GM12878 (cell line): ENCODE data around the gene AP3B1. TPM values are rescaled to one million over a fixed set of nuclear protein-coding genes. Genes with fewer than 3 reads are reported as not detected.

Experiments
- ATAC-seq: fragments of 200-7000 bp; cut with Tn5 transposase; 3 replicates; pipeline ENCODE4 v1.9.1; 2020; ENCODE audit warnings: mild to moderate bottlenecking, moderate library complexity
- BruUV-seq: library from RNA; stranded (reverse); fragments of 400-500 nt; replicated peaks from 2 replicates; lab custom pipeline; 2021; lab: Mats Ljungman, UMichigan
- CTCF ChIA-PET: fragments of 300-600 bp; sonication (Branson Sonifier 250); formaldehyde crosslinking; extraction: SDS; loops from one replicate; lab custom pipeline; 2021; ENCODE audit warnings: inconsistent platforms; lab: Yijun Ruan, JAX
- POLR2A ChIA-PET: fragments of 350-600 bp; formaldehyde crosslinking; extraction: SDS; loops from one replicate; lab custom pipeline; 2021; ENCODE audit warnings: inconsistent platforms; lab: Charles Lee
- RAD21 ChIA-PET: fragments of 300-600 bp; sonication (Branson Sonifier 250); formaldehyde crosslinking; loops from one replicate; lab custom pipeline; 2023; ENCODE audit warnings: antibody characterized with exemption; ENCODE audit not compliant: unreplicated experiment; lab: Charles Lee
- SMC1A ChIA-PET: fragments of 300-600 bp; sonication (Branson Sonifier 250); formaldehyde crosslinking; loops from one replicate; lab custom pipeline; 2023; ENCODE audit not compliant: unreplicated experiment, uncharacterized antibody; lab: Charles Lee
- DNase-seq: peaks from one replicate; pipeline ENCODE4 v3.0.0-alpha.2; 2011; ENCODE audit warnings: low read depth, low spot score
- FAIRE-seq: peaks from 3 replicates; lab custom pipeline; 2011; peaks lifted over from hg19 to GRCh38; lab: Jason Lieb, UNC
- H2AFZ ChIP-seq: 2 replicates; pipeline ENCODE4 v1.6.0; 2011; ENCODE audit warnings: low read depth, low read length, control low read depth; ENCODE audit not compliant: control insufficient read depth
- H3K27ac ChIP-seq: 2 replicates; pipeline ENCODE4 v1.5.1; 2011; ENCODE audit warnings: control low read depth; ENCODE audit not compliant: control insufficient read depth, insufficient read depth
- H3K27me3 ChIP-seq, 2 experiments: replicated peaks in 1 of 2; 2 replicates each; pipeline versions ENCODE4 v1.6.0 to v1.6.1; 2011; ENCODE audit warnings: low read length in 1 of 2; ENCODE audit not compliant: control insufficient read depth in 2 of 2, insufficient read depth in 2 of 2
- H3K36me3 ChIP-seq, 2 experiments: 2 replicates each; pipeline ENCODE4 v1.5.1; 2011; ENCODE audit warnings: low read length in 1 of 2; ENCODE audit not compliant: control insufficient read depth in 2 of 2, insufficient read depth in 2 of 2
- H3K4me1 ChIP-seq: 2 replicates; pipeline ENCODE4 v1.6.1; 2011; ENCODE audit warnings: mild to moderate bottlenecking, low read length, moderate library complexity, mixed read lengths; ENCODE audit not compliant: control insufficient read depth, insufficient read depth
- H3K4me2 ChIP-seq: 2 replicates; pipeline ENCODE4 v1.6.0; 2011; ENCODE audit warnings: control low read depth; ENCODE audit not compliant: control insufficient read depth, insufficient read depth
- H3K4me3 ChIP-seq: fragments of 200-600 bp; sonication (generic); 2 replicates; pipeline ENCODE4 v1.5.1; 2016
- H3K79me2 ChIP-seq: 2 replicates; pipeline ENCODE4 v1.6.0; 2011; ENCODE audit warnings: low read length; ENCODE audit not compliant: control insufficient read depth, insufficient read depth
- H3K9ac ChIP-seq: 2 replicates; pipeline ENCODE4 v1.8.0; 2011; ENCODE audit warnings: low read length, control low read depth, mixed read lengths; ENCODE audit not compliant: control insufficient read depth, insufficient read depth
- H3K9me3 ChIP-seq: replicated peaks from 3 replicates; pipeline ENCODE4 v1.5.1; 2011; ENCODE audit warnings: mild to moderate bottlenecking, low read length; ENCODE audit not compliant: control insufficient read depth, insufficient read depth
- H4K20me1 ChIP-seq: 2 replicates; pipeline ENCODE4 v1.6.0; 2011; ENCODE audit not compliant: control insufficient read depth, insufficient read depth
- BRCA1 ChIP-seq: IDR thresholded peaks from 2 replicates; pipeline ENCODE4 v1.6.1; 2011; ENCODE audit warnings: low read depth, low read length, improper control_type of control experiment
- CTCF ChIP-seq, 3 experiments: IDR thresholded peaks in 2 of 3; conservative IDR thresholded peaks in 1 of 3; 2 replicates each; pipeline ENCODE4 v1.5.1; 2011; ENCODE audit warnings: low read depth in 3 of 3, low read length in 3 of 3, mild to moderate bottlenecking in 3 of 3, control low read depth in 2 of 3, moderate library complexity in 2 of 3, inconsistent platforms in 1 of 3, mixed read lengths in 1 of 3; ENCODE audit not compliant: control insufficient read depth in 2 of 3, insufficient read depth in 1 of 3; ENCODE audit errors: extremely low read depth in 1 of 3
- EZH2 ChIP-seq: IDR thresholded peaks from 2 replicates; pipeline ENCODE4 v1.6.1; 2012; ENCODE audit warnings: low read depth, mild to moderate bottlenecking, control low read depth, inconsistent platforms, low read length, borderline replicate concordance; ENCODE audit not compliant: control insufficient read depth
- FOXK2 ChIP-seq: fragments of 450-650 bp; IDR thresholded peaks from 2 replicates; pipeline ENCODE4 v1.6.1; 2017; ENCODE audit warnings: mild to moderate bottlenecking, moderate library complexity
- GABPA ChIP-seq: IDR thresholded peaks from 2 replicates; pipeline ENCODE4 v1.6.1; 2014; ENCODE audit warnings: antibody characterized with exemption, low read depth, mild to moderate bottlenecking, inconsistent platforms
- KAT2A ChIP-seq: conservative IDR thresholded peaks from 2 replicates; pipeline ENCODE4 v1.6.1; 2011; ENCODE audit warnings: low read depth, low read length; ENCODE audit not compliant: control insufficient read depth
- MLLT1 ChIP-seq: fragments of 450-650 bp; IDR thresholded peaks from 2 replicates; pipeline ENCODE4 v1.6.1; 2016; ENCODE audit warnings: mild to moderate bottlenecking
- MTA3 ChIP-seq: IDR thresholded peaks from 2 replicates; pipeline ENCODE4 v1.6.1; 2012; ENCODE audit warnings: low read length, inconsistent platforms, borderline replicate concordance
- MYB ChIP-seq: fragments of 150-350 bp; IDR thresholded peaks from 2 replicates; pipeline ENCODE4 v1.6.1; 2014; ENCODE audit warnings: mild to moderate bottlenecking, low read depth, low read length, borderline replicate concordance
- NR2C1 ChIP-seq: fragments of 450-650 bp; IDR thresholded peaks from 2 replicates; pipeline ENCODE4 v1.6.1; 2017; ENCODE audit warnings: antibody characterized with exemption, mild to moderate bottlenecking, moderate library complexity
- NR2F1 ChIP-seq: fragments of 450-650 bp; conservative IDR thresholded peaks from 2 replicates; pipeline ENCODE4 v1.6.1; 2017; ENCODE audit warnings: mild to moderate bottlenecking
- RELA ChIP-seq: fragments of 450-650 bp; IDR thresholded peaks from 2 replicates; pipeline ENCODE4 v1.8.0; 2014; ENCODE audit warnings: borderline replicate concordance; ENCODE audit not compliant: partially characterized antibody
- SIX5 ChIP-seq: IDR thresholded peaks from 2 replicates; pipeline ENCODE4 v1.6.1; 2011; ENCODE audit warnings: mild to moderate bottlenecking, low read depth, low read length, moderate library complexity; ENCODE audit not compliant: severe bottlenecking
- TBL1XR1 ChIP-seq: IDR thresholded peaks from 2 replicates; pipeline ENCODE4 v1.6.1; 2012; ENCODE audit warnings: low read depth, low read length, improper control_type of control experiment
- USF2 ChIP-seq: IDR thresholded peaks from 2 replicates; pipeline ENCODE4 v1.6.1; 2011; ENCODE audit warnings: low read depth, low read length, improper control_type of control experiment, borderline replicate concordance
- ZNF207 ChIP-seq: fragments of 450-650 bp; IDR thresholded peaks from 2 replicates; pipeline ENCODE4 v1.6.1; 2014; ENCODE audit warnings: antibody characterized with exemption, mild to moderate bottlenecking, borderline replicate concordance
- ZNF687 ChIP-seq: fragments of 450-650 bp; IDR thresholded peaks from 2 replicates; pipeline ENCODE4 v1.6.1; 2017; ENCODE audit warnings: mild to moderate bottlenecking, moderate library complexity
- WGBS: methylation state at CpG from one replicate; pipeline ENCODE4 v1.1.6; 2016; ENCODE audit warnings: low lambda C conversion rate; ENCODE audit not compliant: insufficient replicate concordance, insufficient coverage; ENCODE audit errors: missing lambda C conversion rate; 5-methylcytosine and 5-hydroxymethylcytosine counted together
- in situ Hi-C: fragments of 300-500 bp; cut with MboI; formaldehyde crosslinking; loops from 9 replicates; pipeline ENCODE4 v1.14.3; 2018; ENCODE audit warnings: mixed read lengths
- intact Hi-C: fragments of 100-400 bp; cut with micrococcal nuclease; formaldehyde crosslinking; loops from one replicate; pipeline ENCODE4 v1.14.2; 2022; ENCODE audit not compliant: unreplicated experiment
- polyA plus RNA-seq, 11 experiments: library from polyadenylated mRNA; depleted of rRNA in 4 of 11; unstranded in 6 of 11; stranded (reverse) in 5 of 11; fragments of >200 nt; fragmentation: Nextera tagmentation in 4 of 11; fragmentation: Illumina TruSeq in 1 of 11; extraction: Ambion mirVana in 4 of 11; extraction: Trizol in 1 of 11; gene quantifications; 1 replicate in 1 of 11; 2 replicates in 10 of 11; pipeline versions ENCODE4 v1.2.1 to v1.2.3, GENCODE V29; 2011 to 2016; ENCODE audit warnings: inconsistent platforms in 2 of 11, missing spikeins in 2 of 11, low read depth in 1 of 11
- total RNA-seq, 4 experiments: library from RNA; depleted of rRNA in 3 of 4; stranded (reverse); fragments of >200 nt in 3 of 4; fragmentation: Illumina TruSeq in 1 of 4; extraction: Trizol in 1 of 4; gene quantifications; 2 replicates each; pipeline versions ENCODE4 v1.2.1 to v1.2.3, GENCODE V29; 2013 to 2021

The AP3B1 gene
- total and polyA plus RNA-seq, 10 of the 15 experiments (the other 5 are each of a cell fraction or from before 2014, with no cell fraction given): 30.9 to 70.8 (median 46.0) TPM

GRCh38 chr5:78245136-78245535 is 49.4 kb downstream of the AP3B1 start:
- FAIRE-seq: no peak
- no peak for ATAC-seq
- no TSS peak for BruUV-seq
- H3K4me2 ChIP-seq: no peak overlapping the region
- CTCF ChIA-PET: interaction anchor here (1.4 to 1.5 kb wide), 2 partner anchors 10 to 12 kb away, joined by 3 to 5 read pairs; no protein-coding TSS in a partner anchor
- no peak overlapping the region for H2AFZ ChIP-seq
- no peaks in the 10 kb centered on the region for H3K4me1 ChIP-seq
- in situ Hi-C loops: no loop called here
- H3K27me3 ChIP-seq: no peaks in the 10 kb centered on the region
- POLR2A ChIA-PET: no interaction called here
- 97% methylated on average over 8 of the region's 8 CpGs for WGBS
- no peak for DNase-seq
- no peak overlapping the region for H3K4me3 ChIP-seq
- H3K9ac ChIP-seq: no peak overlapping the region
- H4K20me1 ChIP-seq: no peaks in the 10 kb centered on the region
- H3K9me3 ChIP-seq: no peaks in the 10 kb centered on the region
- H3K79me2 ChIP-seq: no peaks in the 10 kb centered on the region
- no peak overlapping the region for H3K27ac ChIP-seq
- intact Hi-C loops: no loop called here
- no peaks in the 10 kb centered on the region; a peak in 1 of 4 replicates for H3K36me3 ChIP-seq
- SMC1A ChIA-PET: interaction anchor here (1.2 kb wide), 1 partner anchor 9 kb away, joined by 4 read pairs; no protein-coding TSS in a partner anchor
- RAD21 ChIA-PET: interaction anchor here (0.9 kb wide), 1 partner anchor 24 kb away, joined by 4 read pairs; no protein-coding TSS in a partner anchor
- TF ChIP-seq ZNF687 (no peak), NR2F1 (no peak), RELA (no peak), SIX5 (no peak), BRCA1 (no peak), FOXK2 (no peak), CTCF (IDR thresholded peaks at IDR 0.05 in 2 of 3, conservative IDR thresholded peaks at IDR 0.05 in 1 of 3; ENCODE audit: control insufficient read depth in 2 of 3, extremely low read depth in 1 of 3, insufficient read depth in 1 of 3, low read depth in 3 of 3, low read length in 3 of 3) (no peak), MLLT1 (no peak), USF2 (no peak), TBL1XR1 (no peak), GABPA (no peak), KAT2A (no peak), MTA3 (no peak), ZNF207 (no peak), MYB (no peak), NR2C1 (no peak), EZH2 (no peak)
